Hepatocyte (in vitro differentiated cells): ENCODE data around the gene METTL18. TPM values are rescaled to one million over a fixed set of nuclear protein-coding genes. Genes with fewer than 3 reads are reported as not detected.
A peak's percentile ranks its signal among the peaks of the same experiment; 100 is the strongest.

Source experiments
- DNase-seq: peaks from one replicate; pipeline ENCODE4 v3.0.0-alpha.2; 2016; ENCODE audit warnings: low spot score
- H2AFZ ChIP-seq: fragments of 200-600 bp; sonication (generic); 2 replicates; pipeline ENCODE4 v1.6.0; 2016; ENCODE audit warnings: antibody characterized with exemption, mild to moderate bottlenecking
- H3K27ac ChIP-seq: fragments of 200-600 bp; sonication (generic); 2 replicates; pipeline ENCODE4 v1.5.1; 2016; ENCODE audit warnings: mild to moderate bottlenecking
- H3K27me3 ChIP-seq: fragments of 200-600 bp; sonication (generic); 2 replicates; pipeline ENCODE4 v1.6.1; 2016
- H3K36me3 ChIP-seq: fragments of 200-600 bp; sonication (generic); replicated peaks from 2 replicates; pipeline ENCODE4 v1.5.1; 2016; ENCODE audit warnings: low read depth; ENCODE audit not compliant: insufficient read depth
- H3K4me1 ChIP-seq: fragments of 200-600 bp; sonication (generic); 2 replicates; pipeline ENCODE4 v1.5.1; 2016; ENCODE audit warnings: mild to moderate bottlenecking, moderate library complexity; ENCODE audit not compliant: insufficient read depth
- H3K4me2 ChIP-seq: fragments of 200-600 bp; sonication (generic); 2 replicates; pipeline ENCODE4 v1.6.0; 2016
- H3K4me3 ChIP-seq: fragments of 200-600 bp; sonication (generic); 2 replicates; pipeline ENCODE4 v1.5.1; 2016; ENCODE audit warnings: mild to moderate bottlenecking
- H3K79me2 ChIP-seq: fragments of 200-600 bp; sonication (generic); 2 replicates; pipeline ENCODE4 v1.6.0; 2017; ENCODE audit warnings: mild to moderate bottlenecking
- H3K9me2 ChIP-seq: fragments of 200-600 bp; sonication (generic); replicated peaks from 2 replicates; pipeline ENCODE4 v1.6.0; 2017; ENCODE audit warnings: mild to moderate bottlenecking; ENCODE audit not compliant: insufficient read depth
- H3K9me3 ChIP-seq: fragments of 200-600 bp; sonication (generic); 2 replicates; pipeline ENCODE4 v1.5.1; 2016; ENCODE audit warnings: low read depth, mild to moderate bottlenecking
- H4K20me1 ChIP-seq: fragments of 200-600 bp; sonication (generic); 2 replicates; pipeline ENCODE4 v1.6.0; 2016; ENCODE audit warnings: mild to moderate bottlenecking; ENCODE audit not compliant: insufficient read depth, poor library complexity, severe bottlenecking
- EZH2 ChIP-seq: fragments of 200-600 bp; sonication (generic); IDR thresholded peaks from 2 replicates; pipeline ENCODE4 v1.6.1; 2016; ENCODE audit warnings: antibody characterized with exemption, mild to moderate bottlenecking, borderline replicate concordance
- EZH2phosphoT487 ChIP-seq: fragments of 200-600 bp; sonication (generic); IDR thresholded peaks from one replicate; pipeline ENCODE4 v1.6.1; 2018; ENCODE audit warnings: antibody characterized with exemption, mild to moderate bottlenecking, low read depth, moderate library complexity; ENCODE audit not compliant: unreplicated experiment, severe bottlenecking
- WGBS: methylation state at CpG from one replicate; pipeline ENCODE4 v1.1.6; 2016; ENCODE audit warnings: low lambda C conversion rate; ENCODE audit errors: missing lambda C conversion rate; 5-methylcytosine and 5-hydroxymethylcytosine counted together
- polyA plus RNA-seq: library from polyadenylated mRNA; unstranded; fragments of >200 nt; fragmentation: Nextera tagmentation; extraction: Ambion mirVana; gene quantifications from 2 replicates; pipeline ENCODE4 v1.2.1, GENCODE V29; 2016
- total RNA-seq: library from RNA; depleted of rRNA; stranded (reverse); fragments of >200 nt; gene quantifications from 2 replicates; pipeline ENCODE4 v1.2.3, GENCODE V29; 2014
- TF ChIP-seq, protein P1 (sequence below): fragments of 200-600 bp; sonication (generic); IDR thresholded peaks from 2 replicates; pipeline ENCODE4 v1.5.1; 2016; ENCODE audit warnings: antibody characterized with exemption, mild to moderate bottlenecking; ENCODE audit not compliant: poor library complexity

Gene METTL18
- total and polyA plus RNA-seq, 2 experiments from 2014 or later: 6.1 to 10.8 TPM

DNA sequence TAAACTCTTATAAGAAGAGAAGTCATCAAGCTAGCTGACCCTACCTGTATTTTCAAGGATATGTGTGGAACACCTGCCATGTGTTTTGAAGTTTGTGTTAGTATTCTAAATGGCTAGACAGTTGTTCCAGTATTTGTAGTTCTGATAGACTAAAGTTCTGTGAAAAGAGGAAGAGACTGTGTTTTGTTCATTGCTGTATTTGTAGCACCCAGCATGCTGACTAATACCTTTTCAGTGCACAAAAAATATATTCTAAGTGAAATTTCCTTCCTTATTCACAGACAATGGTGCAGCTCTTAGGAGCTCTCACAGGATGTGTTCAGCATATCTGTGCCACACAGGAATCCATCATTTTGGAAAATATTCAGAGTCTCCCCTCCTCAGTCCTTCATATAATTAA, 8.2 kb upstream of the METTL18 start:
- Histone ChIP-seq H3K9me2 (no peaks in the 10 kb centered on the region), H3K4me1 (no peaks in the 10 kb centered on the region), H3K9me3 (no peaks in the 10 kb centered on the region), H3K4me2 (no peak overlapping the region), H2AFZ (no peak overlapping the region), H4K20me1 (no peaks in the 10 kb centered on the region), H3K27me3 (no peaks in the 10 kb centered on the region), H3K27ac (no peak overlapping the region), H3K36me3 (no peaks in the 10 kb centered on the region), H3K79me2 (peaks cover under 1% of the 10 kb centered on the region), H3K4me3 (no peak overlapping the region)
- DNase-seq: no peak
- TF ChIP-seq, protein P1, sequence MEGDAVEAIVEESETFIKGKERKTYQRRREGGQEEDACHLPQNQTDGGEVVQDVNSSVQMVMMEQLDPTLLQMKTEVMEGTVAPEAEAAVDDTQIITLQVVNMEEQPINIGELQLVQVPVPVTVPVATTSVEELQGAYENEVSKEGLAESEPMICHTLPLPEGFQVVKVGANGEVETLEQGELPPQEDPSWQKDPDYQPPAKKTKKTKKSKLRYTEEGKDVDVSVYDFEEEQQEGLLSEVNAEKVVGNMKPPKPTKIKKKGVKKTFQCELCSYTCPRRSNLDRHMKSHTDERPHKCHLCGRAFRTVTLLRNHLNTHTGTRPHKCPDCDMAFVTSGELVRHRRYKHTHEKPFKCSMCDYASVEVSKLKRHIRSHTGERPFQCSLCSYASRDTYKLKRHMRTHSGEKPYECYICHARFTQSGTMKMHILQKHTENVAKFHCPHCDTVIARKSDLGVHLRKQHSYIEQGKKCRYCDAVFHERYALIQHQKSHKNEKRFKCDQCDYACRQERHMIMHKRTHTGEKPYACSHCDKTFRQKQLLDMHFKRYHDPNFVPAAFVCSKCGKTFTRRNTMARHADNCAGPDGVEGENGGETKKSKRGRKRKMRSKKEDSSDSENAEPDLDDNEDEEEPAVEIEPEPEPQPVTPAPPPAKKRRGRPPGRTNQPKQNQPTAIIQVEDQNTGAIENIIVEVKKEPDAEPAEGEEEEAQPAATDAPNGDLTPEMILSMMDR: no peak
- TF ChIP-seq EZH2phosphoT487 (no peak), EZH2 (no peak)

DNA sequence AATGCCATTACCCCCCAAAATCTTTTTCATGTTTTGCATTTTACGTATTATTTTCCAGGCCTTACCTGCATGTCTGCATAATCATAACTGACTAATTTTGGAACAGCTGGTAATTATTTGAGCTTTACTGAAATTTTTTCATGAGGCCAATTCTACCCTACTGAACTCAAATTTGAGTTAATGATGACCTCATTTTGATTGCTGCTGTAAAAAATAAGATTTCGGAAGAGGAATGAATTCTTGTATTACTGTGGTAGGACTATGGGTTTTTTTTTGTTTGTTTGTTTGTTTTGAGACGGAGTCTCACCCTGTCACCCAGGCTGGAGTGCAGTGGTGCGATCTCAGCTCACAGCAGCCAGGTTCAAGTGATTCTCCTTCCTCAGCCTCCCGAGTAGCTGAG, 2.6 kb upstream of the METTL18 start:
- WGBS: 95% methylated on average over 5 of the region's 5 CpGs
- no peak overlapping the region for H3K27ac ChIP-seq
- no peaks in the 10 kb centered on the region for H3K9me2 ChIP-seq
- TF ChIP-seq EZH2phosphoT487 (no peak), EZH2 (no peak)
- TF ChIP-seq, protein P1: no peak
- no peaks in the 10 kb centered on the region for H3K9me3 ChIP-seq
- H4K20me1 ChIP-seq: no peaks in the 10 kb centered on the region
- peaks cover 12% of the 10 kb centered on the region for H3K4me1 ChIP-seq
- H3K4me3 ChIP-seq: no peak overlapping the region
- H3K4me2 ChIP-seq: no peak overlapping the region
- H2AFZ ChIP-seq: no peak overlapping the region
- no peaks in the 10 kb centered on the region for H3K27me3 ChIP-seq
- peaks cover 4% of the 10 kb centered on the region for H3K36me3 ChIP-seq
- peaks cover 38% of the 10 kb centered on the region for H3K79me2 ChIP-seq
- no peak for DNase-seq

DNA sequence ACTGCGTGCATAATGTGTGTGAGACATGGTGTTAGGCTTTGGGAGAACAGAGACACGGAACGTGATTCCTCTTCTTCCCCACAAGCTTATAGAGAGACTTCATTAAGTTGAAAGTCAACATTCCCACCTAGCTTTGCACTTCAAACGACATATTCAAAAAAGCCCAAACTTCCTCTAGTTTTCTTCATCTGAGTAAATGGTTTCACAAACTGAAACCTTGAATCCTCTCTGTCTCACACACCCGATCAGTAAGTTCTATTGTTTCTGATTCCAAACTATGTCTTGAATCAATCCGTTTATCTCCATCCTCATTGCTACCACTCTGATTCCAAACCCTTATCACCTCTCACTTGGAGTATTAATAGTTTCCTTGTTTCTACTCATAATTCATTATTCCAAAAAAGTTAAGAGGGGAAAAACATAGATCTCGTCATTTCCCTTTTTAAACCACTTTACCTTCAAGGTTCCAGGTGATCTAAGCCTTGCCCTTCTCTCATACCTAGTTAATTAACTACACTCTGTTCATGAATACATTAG, 1.6 kb upstream of the METTL18 start:
- DNase-seq: no peak
- Histone ChIP-seq H3K4me3 (no peak overlapping the region), H3K4me1 (peaks cover 12% of the 10 kb centered on the region), H3K36me3 (peaks cover 4% of the 10 kb centered on the region), H3K4me2 (peak overlapping the region; percentile 85), H3K79me2 (peaks cover 38% of the 10 kb centered on the region), H3K9me2 (no peaks in the 10 kb centered on the region), H3K27ac (no peak overlapping the region), H2AFZ (no peak overlapping the region), H3K9me3 (no peaks in the 10 kb centered on the region), H3K27me3 (no peaks in the 10 kb centered on the region), H4K20me1 (no peaks in the 10 kb centered on the region)
- TF ChIP-seq EZH2: no peak
- no peak for TF ChIP-seq EZH2phosphoT487
- TF ChIP-seq, protein P1: no peak
- WGBS: 82% methylated on average over 7 of the region's 7 CpGs
